ENCODE results near the gene FDX1. TPM values are rescaled to one million over a fixed set of nuclear protein-coding genes. Genes with fewer than 3 reads are reported as not detected.

FDX1 gene
- total and polyA plus RNA-seq, 11 donors: 12.3 to 28.5 (median 21.1) TPM

DNA sequence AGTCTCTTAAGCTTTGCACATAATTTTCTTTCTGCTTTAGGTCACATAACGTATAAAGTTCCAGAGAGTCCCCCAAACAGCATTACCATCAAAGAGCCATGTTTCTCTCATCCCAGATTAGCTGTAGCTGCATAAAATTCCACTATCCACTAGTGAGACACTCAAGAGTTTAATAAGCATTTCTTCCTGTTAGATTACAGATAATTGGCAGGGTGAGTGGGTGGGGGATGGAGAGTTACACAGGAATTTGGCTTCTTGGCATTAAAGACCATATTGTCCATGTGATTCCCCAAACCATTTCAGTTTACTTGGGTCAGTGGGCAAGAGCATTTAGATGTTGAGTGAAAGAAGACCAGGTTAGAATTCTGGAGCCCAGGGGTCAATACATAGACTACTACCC lies 82.3 kb downstream of the FDX1 start:
- ATAC-seq (no peak), DNase-seq (no peak)
- no peak overlapping the region for H3K27ac ChIP-seq
- TF ChIP-seq POLR2A (IDR thresholded peaks at IDR 0.05) (no peak), CTCF (IDR thresholded peaks at IDR 0.05) (no peak)
- no peak overlapping the region for H3K4me3 ChIP-seq
- peaks cover 0 to 3% (median 0%) of the 10 kb centered on the region in 12 donors for H3K4me1 ChIP-seq
- H3K36me3 ChIP-seq: no peaks in the 10 kb centered on the region
- H3K9me3 ChIP-seq: no peaks in the 10 kb centered on the region
- no peaks in the 10 kb centered on the region for H3K27me3 ChIP-seq
- WGBS, 4 donors: 83 to 89% (median 87%) methylated on average over 1 of the region's 1 CpG
- intact Hi-C loops (cut with DNase I): no loop called here

DNA sequence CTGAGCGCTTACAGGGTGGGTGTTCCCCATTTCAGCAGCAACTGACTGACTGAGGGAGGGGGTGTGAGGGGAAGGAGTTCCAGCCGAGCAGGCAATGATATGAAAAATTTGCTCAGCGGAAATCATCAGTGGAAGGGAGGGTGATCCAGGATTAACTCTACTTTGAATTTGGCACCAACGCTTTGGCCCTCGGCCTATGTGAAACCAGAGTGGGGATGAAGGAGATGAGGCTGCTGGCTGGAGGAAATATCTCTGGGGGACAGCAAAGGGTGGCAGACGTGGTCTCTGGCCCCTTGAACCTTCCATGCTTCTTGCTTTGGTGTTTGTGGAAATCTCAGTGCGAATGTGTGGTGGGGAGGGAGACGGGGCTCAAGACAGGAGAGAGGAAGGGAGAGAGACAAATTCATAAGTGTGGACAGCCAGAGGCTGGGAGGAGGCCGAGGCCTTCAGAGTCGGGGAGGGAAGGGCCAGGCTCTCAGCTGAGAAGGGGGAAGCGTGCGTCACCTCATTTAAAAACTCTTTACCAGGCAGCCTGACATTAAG lies 83.6 kb downstream of the FDX1 start:
- ATAC-seq: no peak
- H3K27me3 ChIP-seq: no peaks in the 10 kb centered on the region
- TF ChIP-seq CTCF (IDR thresholded peaks at IDR 0.05) (no peak), POLR2A (IDR thresholded peaks at IDR 0.05) (no peak)
- no peak overlapping the region for H3K27ac ChIP-seq
- H3K9me3 ChIP-seq: no peaks in the 10 kb centered on the region
- intact Hi-C loops (cut with DNase I): no loop called here
- H3K4me3 ChIP-seq: no peak overlapping the region
- DNase-seq: no peak
- 63 to 79% (median 70%) methylated on average over 12 of the region's 12 CpGs for WGBS, 4 donors
- no peaks in the 10 kb centered on the region for H3K36me3 ChIP-seq
- peaks cover 0 to 3% (median 0%) of the 10 kb centered on the region in 12 donors for H3K4me1 ChIP-seq

DNA sequence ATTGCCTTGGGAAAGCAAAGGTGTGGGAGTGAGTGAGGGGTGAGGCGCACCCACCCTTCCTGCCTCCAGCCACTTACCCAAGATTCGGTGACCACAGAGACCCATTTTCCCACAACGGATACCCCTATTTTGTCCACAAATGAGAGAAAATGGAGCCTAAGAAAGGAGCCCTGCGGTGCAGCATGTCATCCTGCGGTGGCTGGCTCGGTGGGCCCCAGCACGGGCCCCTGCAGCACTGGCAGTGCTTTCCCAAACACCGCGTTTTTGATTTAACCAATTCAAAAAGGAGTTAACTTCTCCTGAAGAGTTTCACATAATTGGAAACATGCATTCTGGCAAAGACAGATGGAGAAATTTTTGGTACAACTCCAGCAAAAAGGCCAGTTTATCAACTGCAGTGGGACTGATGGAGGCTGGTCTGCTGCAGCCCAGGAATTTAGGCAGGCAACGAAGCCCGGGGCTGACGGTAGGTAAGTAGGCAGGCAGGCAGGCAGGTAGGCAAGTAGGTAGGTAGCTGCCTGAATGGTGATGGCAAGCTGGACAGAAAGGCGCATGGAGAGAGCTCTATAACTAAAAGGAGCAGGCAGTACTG lies 84.2 kb downstream of the FDX1 start:
- H3K4me3 ChIP-seq: no peak overlapping the region
- WGBS, 4 donors: 74 to 78% (median 77%) methylated on average over 13 of the region's 13 CpGs
- TF ChIP-seq CTCF (IDR thresholded peaks at IDR 0.05): no peak
- TF ChIP-seq POLR2A (IDR thresholded peaks at IDR 0.05): no peak
- no peak overlapping the region for H3K27ac ChIP-seq
- no peak for DNase-seq
- intact Hi-C loops (cut with DNase I): no loop called here
- no peaks in the 10 kb centered on the region for H3K36me3 ChIP-seq
- no peaks in the 10 kb centered on the region for H3K27me3 ChIP-seq
- H3K4me1 ChIP-seq: peaks cover 0 to 3% (median 0%) of the 10 kb centered on the region in 12 donors
- no peak for ATAC-seq
- H3K9me3 ChIP-seq: no peaks in the 10 kb centered on the region

Other genes starting within 250 kb of the FDX1 start
- gene RDX, start 133.3 kb upstream of the FDX1 start, total RNA-seq: 100 to 1,000 TPM in 8 of 9 donors, 10 to 100 TPM in 1; 96.8 to 148 (median 126) TPM
- gene RDX, start 133.3 kb upstream of the FDX1 start, polyA plus RNA-seq: 10 to 100 TPM; 33.5 to 56.7 TPM